ENCODE data around the gene SAP130.

SAP130 gene

DNA sequence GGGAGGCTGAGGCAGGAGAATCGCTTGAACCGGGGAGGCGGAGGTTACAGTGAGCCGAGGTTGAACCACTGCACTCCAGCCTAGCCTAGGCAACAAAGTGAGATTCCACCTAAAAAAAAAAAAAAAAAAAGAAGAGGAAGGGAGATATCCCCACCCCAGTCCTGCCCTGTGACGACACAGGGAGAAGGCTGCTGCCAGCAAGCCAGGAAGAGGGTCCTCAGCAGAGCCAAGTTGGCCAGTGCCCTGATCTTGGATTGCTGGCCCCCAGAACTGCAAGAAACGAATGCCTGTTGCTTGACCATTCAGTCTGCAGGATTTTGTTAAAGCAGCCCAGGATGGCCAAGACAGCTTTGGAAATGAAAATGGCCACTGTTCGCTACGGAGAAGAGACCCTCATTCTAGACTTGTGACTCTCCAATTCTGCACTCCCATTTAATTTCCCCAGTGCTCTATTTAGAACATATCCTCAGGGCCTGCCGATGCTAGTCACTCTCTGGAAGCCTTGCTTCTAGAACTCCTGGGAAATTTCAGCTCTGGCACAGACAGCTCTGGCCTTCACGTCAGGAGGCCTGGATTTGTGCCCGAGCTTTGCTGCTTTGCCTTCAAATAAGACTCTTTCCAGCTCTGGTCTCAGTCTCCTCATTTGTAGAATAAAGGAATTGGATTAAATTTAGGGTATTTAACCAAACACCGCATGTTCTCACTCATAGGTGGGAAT lies 126.4 kb downstream of the SAP130 start:
- no peak for DNase-seq (ENCODE audit: low spot score)
- TF ChIP-seq, protein P1, sequence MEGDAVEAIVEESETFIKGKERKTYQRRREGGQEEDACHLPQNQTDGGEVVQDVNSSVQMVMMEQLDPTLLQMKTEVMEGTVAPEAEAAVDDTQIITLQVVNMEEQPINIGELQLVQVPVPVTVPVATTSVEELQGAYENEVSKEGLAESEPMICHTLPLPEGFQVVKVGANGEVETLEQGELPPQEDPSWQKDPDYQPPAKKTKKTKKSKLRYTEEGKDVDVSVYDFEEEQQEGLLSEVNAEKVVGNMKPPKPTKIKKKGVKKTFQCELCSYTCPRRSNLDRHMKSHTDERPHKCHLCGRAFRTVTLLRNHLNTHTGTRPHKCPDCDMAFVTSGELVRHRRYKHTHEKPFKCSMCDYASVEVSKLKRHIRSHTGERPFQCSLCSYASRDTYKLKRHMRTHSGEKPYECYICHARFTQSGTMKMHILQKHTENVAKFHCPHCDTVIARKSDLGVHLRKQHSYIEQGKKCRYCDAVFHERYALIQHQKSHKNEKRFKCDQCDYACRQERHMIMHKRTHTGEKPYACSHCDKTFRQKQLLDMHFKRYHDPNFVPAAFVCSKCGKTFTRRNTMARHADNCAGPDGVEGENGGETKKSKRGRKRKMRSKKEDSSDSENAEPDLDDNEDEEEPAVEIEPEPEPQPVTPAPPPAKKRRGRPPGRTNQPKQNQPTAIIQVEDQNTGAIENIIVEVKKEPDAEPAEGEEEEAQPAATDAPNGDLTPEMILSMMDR (IDR thresholded peaks at IDR 0.05; ENCODE audit: extremely low read depth, insufficient read depth, missing control alignments), result no peak
- in situ Hi-C loops (cut with MboI; ENCODE audit: low pct_unique_long_range_greater_than_20kb, low sequenced_read_pairs, unreplicated experiment), result no loop called here

GRCh38 chr2:127897531-127898211 lies 130.2 kb downstream of the SAP130 start:
- in situ Hi-C loops (cut with MboI; ENCODE audit: low pct_unique_long_range_greater_than_20kb, low sequenced_read_pairs, unreplicated experiment), result no loop called here
- DNase-seq (ENCODE audit: low spot score), result no peak
- TF ChIP-seq, protein P1 (IDR thresholded peaks at IDR 0.05; ENCODE audit: extremely low read depth, insufficient read depth, missing control alignments), result no peak

DNA sequence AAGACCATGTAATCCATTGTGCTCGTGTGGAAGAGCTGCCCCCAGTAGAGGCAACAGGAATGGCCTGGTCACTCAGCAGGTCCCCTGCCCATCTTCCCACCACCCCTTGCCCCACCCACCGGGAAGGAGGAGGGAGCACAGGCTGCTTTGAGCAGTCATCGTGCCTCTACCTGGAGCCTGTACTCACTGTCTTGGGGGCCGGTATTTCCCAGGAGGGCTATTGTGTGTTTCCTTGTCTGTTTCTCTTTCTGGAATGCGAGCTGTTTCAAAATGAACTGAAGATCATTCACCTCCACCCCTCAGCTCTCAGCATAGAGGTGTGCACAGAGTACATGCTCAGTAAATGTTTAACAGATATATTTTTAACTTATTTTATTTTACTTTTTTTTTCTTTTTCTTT lies 134.4 kb downstream of the SAP130 start:
- TF ChIP-seq, protein P1 (IDR thresholded peaks at IDR 0.05; ENCODE audit: extremely low read depth, insufficient read depth, missing control alignments), result no peak
- in situ Hi-C loops (cut with MboI; ENCODE audit: low pct_unique_long_range_greater_than_20kb, low sequenced_read_pairs, unreplicated experiment), result no loop called here
- no peak for DNase-seq (ENCODE audit: low spot score)

- in situ Hi-C loops (cut with MboI; ENCODE audit: low pct_unique_long_range_greater_than_20kb, low sequenced_read_pairs, unreplicated experiment), result no loop called here
- TF ChIP-seq, protein P1 (IDR thresholded peaks at IDR 0.05; ENCODE audit: extremely low read depth, insufficient read depth, missing control alignments), result no peak
- DNase-seq (ENCODE audit: low spot score), result no peak
Measured at GRCh38 chr2:127893033-127893432, 134.8 kb downstream of the SAP130 start.

DNA sequence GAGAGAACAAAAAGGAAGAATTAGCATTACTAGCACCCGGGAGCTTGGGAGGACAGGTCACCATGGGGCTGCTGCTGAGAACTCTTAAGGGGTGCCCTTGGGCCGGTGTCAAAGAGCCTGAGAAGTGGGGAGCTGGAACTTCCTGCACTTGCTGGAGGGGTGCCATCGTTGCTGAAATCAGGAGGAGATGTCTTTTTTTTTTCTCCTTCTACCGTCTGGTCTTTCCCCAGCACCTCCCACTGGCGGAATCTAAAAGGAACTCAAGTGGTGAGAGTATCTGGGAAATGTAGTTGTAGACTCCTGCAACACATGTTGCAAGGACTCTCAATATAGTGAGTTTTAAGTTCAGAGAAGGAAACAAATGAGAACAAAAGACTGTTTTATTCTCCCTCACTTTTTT lies 136.0 kb downstream of the SAP130 start:
- in situ Hi-C loops (cut with MboI; ENCODE audit: low pct_unique_long_range_greater_than_20kb, low sequenced_read_pairs, unreplicated experiment), result no loop called here

More for the DNA sequence above, 136.0 kb downstream of the SAP130 start:
- no peak for DNase-seq (ENCODE audit: low spot score)
- TF ChIP-seq, protein P1 (IDR thresholded peaks at IDR 0.05; ENCODE audit: extremely low read depth, insufficient read depth, missing control alignments), result no peak
